T-helper 1 cell treated with Interleukin-12 subunit alpha and Interleukin-12 subunit beta and Interleukin-4 antibody, amounts not matched to agents 30 μg/mL and 1 μg/mL, for 36 hours (primary cell): ENCODE data around the gene SNCAIP.

Experiments used
- H3K27ac Mint-ChIP-seq: one replicate; pipeline ENCODE4 v1.8.0; 2021; ENCODE audit warnings: mild to moderate bottlenecking, mixed read lengths
- H3K27me3 Mint-ChIP-seq: one replicate; pipeline ENCODE4 v1.8.0; 2021; ENCODE audit warnings: low read depth, mixed read lengths
- H3K36me3 Mint-ChIP-seq: one replicate; pipeline ENCODE4 v1.8.0; 2021; ENCODE audit warnings: low read depth, mixed read lengths
- H3K4me1 Mint-ChIP-seq: one replicate; pipeline ENCODE4 v1.8.0; 2021; ENCODE audit warnings: low read depth, mixed read lengths
- H3K4me3 Mint-ChIP-seq: one replicate; pipeline ENCODE4 v1.8.0; 2021; ENCODE audit warnings: mild to moderate bottlenecking, moderate library complexity, mixed read lengths
- H3K9me3 Mint-ChIP-seq: one replicate; pipeline ENCODE4 v1.8.0; 2021; ENCODE audit warnings: mixed read lengths

Gene SNCAIP

GRCh38 chr5:122457178-122457826 lies 145.3 kb downstream of the SNCAIP start:
- H3K27ac Mint-ChIP-seq: no peak overlapping the region

GRCh38 chr5:122458278-122458872 lies 146.3 kb downstream of the SNCAIP start:
- H3K4me3 Mint-ChIP-seq: no peak overlapping the region
- no peaks in the 10 kb centered on the region for H3K27me3 Mint-ChIP-seq
- no peak overlapping the region for H3K27ac Mint-ChIP-seq
- no peaks in the 10 kb centered on the region for H3K9me3 Mint-ChIP-seq
- H3K4me1 Mint-ChIP-seq: no peaks in the 10 kb centered on the region
- H3K36me3 Mint-ChIP-seq: no peaks in the 10 kb centered on the region

More at GRCh38 chr5:122457178-122457826, 145.3 kb downstream of the SNCAIP start:
- H3K4me1 Mint-ChIP-seq: no peaks in the 10 kb centered on the region
- H3K27me3 Mint-ChIP-seq: no peaks in the 10 kb centered on the region
- H3K36me3 Mint-ChIP-seq: no peaks in the 10 kb centered on the region
- H3K9me3 Mint-ChIP-seq: no peaks in the 10 kb centered on the region
- no peak overlapping the region for H3K4me3 Mint-ChIP-seq

GRCh38 chr5:122462486-122462885 lies 150.4 kb downstream of the SNCAIP start:
- no peaks in the 10 kb centered on the region for H3K9me3 Mint-ChIP-seq
- H3K27ac Mint-ChIP-seq: no peak overlapping the region
- H3K4me1 Mint-ChIP-seq: no peaks in the 10 kb centered on the region
- no peaks in the 10 kb centered on the region for H3K36me3 Mint-ChIP-seq
- no peaks in the 10 kb centered on the region for H3K27me3 Mint-ChIP-seq
- no peak overlapping the region for H3K4me3 Mint-ChIP-seq

GRCh38 chr5:122463221-122463620 lies 151.2 kb downstream of the SNCAIP start:
- no peaks in the 10 kb centered on the region for H3K27me3 Mint-ChIP-seq
- H3K27ac Mint-ChIP-seq: no peak overlapping the region
- no peaks in the 10 kb centered on the region for H3K9me3 Mint-ChIP-seq
- H3K4me1 Mint-ChIP-seq: no peaks in the 10 kb centered on the region
- H3K4me3 Mint-ChIP-seq: no peak overlapping the region
- H3K36me3 Mint-ChIP-seq: no peaks in the 10 kb centered on the region

GRCh38 chr5:122464191-122464590 lies 152.2 kb downstream of the SNCAIP start:
- Mint-ChIP-seq H3K27me3 (no peaks in the 10 kb centered on the region), H3K9me3 (no peaks in the 10 kb centered on the region), H3K4me1 (no peaks in the 10 kb centered on the region)

GRCh38 chr5:122465031-122465577 lies 153.1 kb downstream of the SNCAIP start:
- Mint-ChIP-seq H3K27me3 (no peaks in the 10 kb centered on the region), H3K4me3 (no peak overlapping the region), H3K36me3 (no peaks in the 10 kb centered on the region), H3K27ac (no peak overlapping the region), H3K4me1 (no peaks in the 10 kb centered on the region), H3K9me3 (no peaks in the 10 kb centered on the region)

More at GRCh38 chr5:122464191-122464590, 152.2 kb downstream of the SNCAIP start:
- Mint-ChIP-seq H3K27ac (no peak overlapping the region), H3K4me3 (no peak overlapping the region), H3K36me3 (no peaks in the 10 kb centered on the region)

GRCh38 chr5:122465994-122466393 lies 154.0 kb downstream of the SNCAIP start:
- Mint-ChIP-seq H3K4me3 (no peak overlapping the region), H3K27me3 (no peaks in the 10 kb centered on the region), H3K36me3 (no peaks in the 10 kb centered on the region), H3K9me3 (no peaks in the 10 kb centered on the region), H3K27ac (no peak overlapping the region), H3K4me1 (no peaks in the 10 kb centered on the region)

GRCh38 chr5:122468351-122469116 lies 156.5 kb downstream of the SNCAIP start:
- no peaks in the 10 kb centered on the region for H3K9me3 Mint-ChIP-seq
- no peak overlapping the region for H3K4me3 Mint-ChIP-seq
- H3K4me1 Mint-ChIP-seq: no peaks in the 10 kb centered on the region
- H3K27ac Mint-ChIP-seq: no peak overlapping the region
- H3K36me3 Mint-ChIP-seq: no peaks in the 10 kb centered on the region
- H3K27me3 Mint-ChIP-seq: no peaks in the 10 kb centered on the region

- H3K4me3 Mint-ChIP-seq: no peak overlapping the region
- H3K27me3 Mint-ChIP-seq: no peaks in the 10 kb centered on the region
- no peaks in the 10 kb centered on the region for H3K4me1 Mint-ChIP-seq
- H3K36me3 Mint-ChIP-seq: no peaks in the 10 kb centered on the region
- H3K27ac Mint-ChIP-seq: no peak overlapping the region
- no peaks in the 10 kb centered on the region for H3K9me3 Mint-ChIP-seq
Measured at GRCh38 chr5:122469384-122469919, 157.4 kb downstream of the SNCAIP start.

- no peak overlapping the region for H3K27ac Mint-ChIP-seq
- no peaks in the 10 kb centered on the region for H3K4me1 Mint-ChIP-seq
- no peaks in the 10 kb centered on the region for H3K9me3 Mint-ChIP-seq
Measured at GRCh38 chr5:122470365-122470764, 158.3 kb downstream of the SNCAIP start.

GRCh38 chr5:122471031-122471751 lies 159.2 kb downstream of the SNCAIP start:
- no peaks in the 10 kb centered on the region for H3K4me1 Mint-ChIP-seq
- no peak overlapping the region for H3K4me3 Mint-ChIP-seq
- H3K36me3 Mint-ChIP-seq: no peaks in the 10 kb centered on the region
- H3K27ac Mint-ChIP-seq: no peak overlapping the region
- no peaks in the 10 kb centered on the region for H3K27me3 Mint-ChIP-seq
- no peaks in the 10 kb centered on the region for H3K9me3 Mint-ChIP-seq

More at GRCh38 chr5:122470365-122470764, 158.3 kb downstream of the SNCAIP start:
- Mint-ChIP-seq H3K4me3 (no peak overlapping the region), H3K36me3 (no peaks in the 10 kb centered on the region), H3K27me3 (no peaks in the 10 kb centered on the region)

- Mint-ChIP-seq H3K4me3 (no peak overlapping the region), H3K9me3 (no peaks in the 10 kb centered on the region), H3K27ac (no peak overlapping the region), H3K4me1 (no peaks in the 10 kb centered on the region), H3K27me3 (no peaks in the 10 kb centered on the region), H3K36me3 (no peaks in the 10 kb centered on the region)
Measured at GRCh38 chr5:122471752-122472061, 159.7 kb downstream of the SNCAIP start.

GRCh38 chr5:122473138-122473843 lies 161.3 kb downstream of the SNCAIP start:
- Mint-ChIP-seq H3K36me3 (no peaks in the 10 kb centered on the region), H3K4me3 (no peak overlapping the region), H3K27me3 (no peaks in the 10 kb centered on the region), H3K4me1 (no peaks in the 10 kb centered on the region), H3K27ac (no peak overlapping the region), H3K9me3 (no peaks in the 10 kb centered on the region)

- Mint-ChIP-seq H3K4me1 (no peaks in the 10 kb centered on the region), H3K27ac (no peak overlapping the region), H3K4me3 (no peak overlapping the region), H3K27me3 (no peaks in the 10 kb centered on the region), H3K9me3 (no peaks in the 10 kb centered on the region), H3K36me3 (no peaks in the 10 kb centered on the region)
Measured at GRCh38 chr5:122473941-122474340, 161.9 kb downstream of the SNCAIP start.
